RWPE2 (cell line): ENCODE data around the gene EPS8.

Experiments used
- ATAC-seq: fragments of 200-7000 bp; cut with Tn5 transposase; 3 replicates; pipeline ENCODE4 v1.9.1; 2021; ENCODE audit warnings: low read depth
- DNase-seq: peaks from one replicate; pipeline ENCODE4 v3.0.0-alpha.2; 2020; ENCODE audit warnings: low spot score
- H3K27ac ChIP-seq: fragments of 450-650 bp; 2 replicates; pipeline ENCODE4 v1.5.1; 2017; ENCODE audit warnings: mild to moderate bottlenecking; ENCODE audit not compliant: poor library complexity, severe bottlenecking
- H3K27me3 ChIP-seq: fragments of 250-450 bp; sonication (Bioruptor Pico); 2 replicates; pipeline ENCODE4 v1.5.1; 2021; ENCODE audit warnings: mild to moderate bottlenecking, moderate library complexity; ENCODE audit not compliant: insufficient read depth, poor library complexity, severe bottlenecking
- H3K36me3 ChIP-seq: fragments of 250-450 bp; sonication (Bioruptor Pico); 2 replicates; pipeline ENCODE4 v1.5.1; 2020; ENCODE audit warnings: low read depth, mild to moderate bottlenecking, moderate library complexity
- H3K4me1 ChIP-seq: fragments of 250-450 bp; sonication (Bioruptor Pico); 2 replicates; pipeline ENCODE4 v1.5.1; 2021; ENCODE audit warnings: mild to moderate bottlenecking, moderate library complexity; ENCODE audit not compliant: insufficient read depth, poor library complexity, severe bottlenecking
- H3K4me3 ChIP-seq: fragments of 250-450 bp; sonication (Bioruptor Pico); 2 replicates; pipeline ENCODE4 v1.5.1; 2021; ENCODE audit warnings: mild to moderate bottlenecking, moderate library complexity; ENCODE audit not compliant: severe bottlenecking
- H3K9me3 ChIP-seq: fragments of 250-450 bp; sonication (Bioruptor Pico); 2 replicates; pipeline ENCODE4 v1.5.1; 2021; ENCODE audit warnings: mild to moderate bottlenecking, moderate library complexity; ENCODE audit not compliant: severe bottlenecking
- CTCF ChIP-seq: fragments of 450-650 bp; IDR thresholded peaks from one replicate; pipeline ENCODE4 v1.5.1; 2017; ENCODE audit warnings: mild to moderate bottlenecking, moderate library complexity; ENCODE audit not compliant: poor library complexity, severe bottlenecking

EPS8 gene

DNA sequence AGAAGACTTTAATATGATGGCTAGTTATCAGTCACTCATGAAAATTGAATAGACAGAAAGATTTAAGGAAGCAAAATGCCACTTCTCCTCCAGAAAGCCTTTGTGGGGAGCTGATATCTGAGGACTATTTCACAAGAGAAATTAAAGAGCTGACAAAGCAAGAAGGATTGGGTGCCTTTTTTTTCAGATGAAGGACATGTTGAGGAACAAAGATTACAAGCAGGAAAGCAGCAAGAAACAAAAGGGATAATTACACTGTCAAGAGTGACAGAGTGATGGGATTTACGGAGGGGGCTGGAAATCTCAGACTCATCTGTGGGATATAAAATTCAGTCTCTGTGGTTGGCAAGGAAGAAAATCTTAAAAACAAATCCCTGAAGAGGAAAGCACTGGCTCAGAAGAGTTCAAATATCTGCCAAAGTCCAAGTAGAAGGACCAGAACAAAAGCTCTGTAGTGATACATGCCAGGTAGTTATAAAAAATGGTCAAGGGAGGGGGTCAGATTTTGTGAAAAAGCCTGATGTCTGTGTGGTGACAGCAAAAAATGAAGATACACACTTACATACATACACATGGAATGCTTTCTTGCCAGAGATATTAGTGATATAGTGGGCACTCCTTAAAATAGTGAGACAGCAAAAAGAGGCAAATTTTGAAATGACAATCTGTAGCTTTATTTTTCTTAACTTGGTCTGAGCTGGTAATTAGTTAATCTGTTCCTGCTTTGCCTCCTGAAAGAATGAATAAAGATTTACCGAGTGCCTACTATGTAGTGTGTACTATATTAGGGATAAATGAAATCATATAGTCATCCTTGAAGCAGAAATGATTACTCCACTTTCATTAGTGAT, 62.9 kb downstream of the EPS8 start:
- peaks cover 7% of the 10 kb centered on the region for H3K4me1 ChIP-seq

GRCh38 chr12:15722951-15723350, 66.2 kb downstream of the EPS8 start:
- no peaks in the 10 kb centered on the region for H3K36me3 ChIP-seq
- H3K27ac ChIP-seq, result no peak overlapping the region
- H3K9me3 ChIP-seq, result no peaks in the 10 kb centered on the region
- no peak overlapping the region for H3K4me3 ChIP-seq
- DNase-seq (no peak), ATAC-seq (no peak)
- H3K4me1 ChIP-seq, result peaks cover 5% of the 10 kb centered on the region
- H3K27me3 ChIP-seq, result no peaks in the 10 kb centered on the region
- no peak for TF ChIP-seq CTCF

More for the DNA sequence above, 62.9 kb downstream of the EPS8 start:
- no peak for DNase-seq
- ATAC-seq, result no peak
- TF ChIP-seq CTCF, result no peak
- Histone ChIP-seq H3K27me3 (no peaks in the 10 kb centered on the region), H3K4me3 (no peak overlapping the region), H3K36me3 (no peaks in the 10 kb centered on the region), H3K9me3 (no peaks in the 10 kb centered on the region), H3K27ac (no peak overlapping the region)

DNA sequence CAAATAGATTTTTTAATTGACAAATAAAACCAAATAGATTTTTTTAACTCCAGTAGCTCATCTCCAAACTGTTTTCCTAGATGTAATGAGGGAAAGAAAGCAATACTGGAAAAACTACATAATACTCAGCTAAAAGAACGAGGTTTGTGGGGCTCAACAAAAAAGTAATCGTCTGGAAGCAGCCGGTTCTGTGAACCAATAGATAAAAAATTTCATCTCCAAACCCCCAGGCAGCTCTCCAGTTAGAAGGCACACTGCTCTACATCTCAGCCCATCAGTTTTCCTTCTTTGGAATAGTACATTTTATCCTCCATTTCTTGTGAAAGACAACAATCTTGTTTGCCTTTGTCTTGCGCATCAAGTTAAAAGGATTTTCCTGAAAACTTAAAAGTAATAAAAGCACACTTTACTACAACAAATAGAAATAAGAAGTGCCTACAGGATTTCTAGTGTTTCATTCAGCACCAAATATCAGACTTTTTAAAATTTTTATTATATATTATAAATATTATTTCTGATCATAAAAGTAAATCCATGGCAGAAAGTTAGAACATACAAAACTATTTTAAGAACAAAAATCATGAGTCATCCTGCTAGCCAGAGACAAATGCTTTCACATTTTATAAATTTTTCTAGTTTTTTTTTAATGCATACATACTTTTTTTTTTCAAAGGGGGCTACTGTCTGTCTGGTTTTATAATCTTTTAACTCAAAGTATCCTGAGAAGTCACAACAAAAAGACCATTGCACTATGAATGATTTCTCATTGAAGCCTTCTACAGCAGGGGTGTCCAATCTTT, 67.7 kb downstream of the EPS8 start:
- ATAC-seq (no peak), DNase-seq (no peak)
- H3K27me3 ChIP-seq, result no peaks in the 10 kb centered on the region
- H3K27ac ChIP-seq, result no peak overlapping the region
- no peak overlapping the region for H3K4me3 ChIP-seq
- no peaks in the 10 kb centered on the region for H3K9me3 ChIP-seq
- H3K4me1 ChIP-seq, result peaks cover 6% of the 10 kb centered on the region
- no peak for TF ChIP-seq CTCF
- no peaks in the 10 kb centered on the region for H3K36me3 ChIP-seq

- ATAC-seq, result no peak
- H3K4me1 ChIP-seq, result peaks cover 6% of the 10 kb centered on the region
- no peak overlapping the region for H3K4me3 ChIP-seq
- H3K27me3 ChIP-seq, result no peaks in the 10 kb centered on the region
- no peak for TF ChIP-seq CTCF
- DNase-seq, result no peak
- H3K27ac ChIP-seq, result no peak overlapping the region
- no peaks in the 10 kb centered on the region for H3K36me3 ChIP-seq
- H3K9me3 ChIP-seq, result no peaks in the 10 kb centered on the region
Measured at GRCh38 chr12:15720295-15720694, 68.9 kb downstream of the EPS8 start.

DNA sequence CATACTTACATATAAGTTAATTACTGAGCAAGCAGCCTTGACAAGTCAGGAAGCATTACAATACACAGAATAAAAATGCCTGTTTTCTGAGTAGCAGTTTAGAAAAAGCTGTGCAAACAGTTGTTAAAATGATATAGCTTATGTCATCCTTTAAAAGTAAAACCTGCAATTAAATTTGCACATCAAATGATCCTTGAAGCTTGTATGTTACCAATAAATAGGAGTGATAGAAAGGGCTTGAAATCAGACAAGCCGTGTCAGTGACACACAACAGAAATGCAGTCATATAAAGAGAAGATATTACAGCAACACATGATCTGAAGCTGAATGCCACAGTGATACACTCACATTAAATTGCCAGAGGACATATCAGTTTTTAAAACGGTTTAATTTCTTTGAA, 70.0 kb downstream of the EPS8 start:
- H3K36me3 ChIP-seq, result no peaks in the 10 kb centered on the region
- no peak overlapping the region for H3K27ac ChIP-seq
- DNase-seq, result no peak
- ATAC-seq, result no peak
- no peak overlapping the region for H3K4me3 ChIP-seq
- peaks cover 6% of the 10 kb centered on the region for H3K4me1 ChIP-seq
- H3K27me3 ChIP-seq, result no peaks in the 10 kb centered on the region
- H3K9me3 ChIP-seq, result no peaks in the 10 kb centered on the region
- TF ChIP-seq CTCF, result no peak
